ENCODE results near the gene ABHD6.
"Not testable (repeated sequence)": the region's sequence is repeated elsewhere in the genome, so short reads cannot be mapped to it uniquely, and the experiment has no call there.

The ABHD6 gene

DNA sequence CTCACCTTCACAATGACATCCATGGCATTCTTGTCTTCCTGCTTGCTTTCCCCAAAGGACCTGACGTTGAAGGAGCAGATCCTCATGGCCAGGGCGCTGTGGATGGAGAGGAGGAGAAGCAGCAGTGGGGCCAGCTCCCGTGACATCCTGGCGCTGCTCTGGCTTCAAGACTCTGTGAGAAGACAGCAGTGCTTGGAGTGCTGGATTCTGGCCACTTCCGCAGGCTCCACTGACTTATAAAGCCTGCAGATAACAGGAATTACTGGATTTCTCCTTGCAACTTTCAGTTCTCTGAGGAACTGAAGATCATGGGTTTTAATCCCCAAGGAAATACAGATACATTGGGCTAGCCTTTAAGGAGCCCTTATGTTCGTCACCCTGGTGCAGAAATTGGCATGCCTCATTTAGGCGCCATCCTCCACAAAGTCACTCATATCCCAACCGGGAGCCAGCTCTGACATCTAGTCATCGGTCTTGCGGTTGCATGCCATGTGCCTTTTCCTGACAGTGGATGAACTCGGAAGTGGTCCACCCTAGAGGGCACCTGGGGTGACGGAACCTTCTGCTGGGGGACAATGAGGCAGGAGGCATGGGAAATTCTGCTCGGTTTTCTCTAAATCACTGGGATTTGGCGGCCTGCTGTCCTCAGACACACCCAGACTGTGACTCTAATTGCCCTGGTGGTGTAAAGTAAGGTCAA is 26.7 kb upstream of the ABHD6 start, which contains the start of gene DNASE1L3:
TSS of gene DNASE1L3 (minus strand) at position 212 of the 700 bp plus-strand sequence. CDS start at position 146, 66 bp downstream.
- no peak for DNase-seq

DNA sequence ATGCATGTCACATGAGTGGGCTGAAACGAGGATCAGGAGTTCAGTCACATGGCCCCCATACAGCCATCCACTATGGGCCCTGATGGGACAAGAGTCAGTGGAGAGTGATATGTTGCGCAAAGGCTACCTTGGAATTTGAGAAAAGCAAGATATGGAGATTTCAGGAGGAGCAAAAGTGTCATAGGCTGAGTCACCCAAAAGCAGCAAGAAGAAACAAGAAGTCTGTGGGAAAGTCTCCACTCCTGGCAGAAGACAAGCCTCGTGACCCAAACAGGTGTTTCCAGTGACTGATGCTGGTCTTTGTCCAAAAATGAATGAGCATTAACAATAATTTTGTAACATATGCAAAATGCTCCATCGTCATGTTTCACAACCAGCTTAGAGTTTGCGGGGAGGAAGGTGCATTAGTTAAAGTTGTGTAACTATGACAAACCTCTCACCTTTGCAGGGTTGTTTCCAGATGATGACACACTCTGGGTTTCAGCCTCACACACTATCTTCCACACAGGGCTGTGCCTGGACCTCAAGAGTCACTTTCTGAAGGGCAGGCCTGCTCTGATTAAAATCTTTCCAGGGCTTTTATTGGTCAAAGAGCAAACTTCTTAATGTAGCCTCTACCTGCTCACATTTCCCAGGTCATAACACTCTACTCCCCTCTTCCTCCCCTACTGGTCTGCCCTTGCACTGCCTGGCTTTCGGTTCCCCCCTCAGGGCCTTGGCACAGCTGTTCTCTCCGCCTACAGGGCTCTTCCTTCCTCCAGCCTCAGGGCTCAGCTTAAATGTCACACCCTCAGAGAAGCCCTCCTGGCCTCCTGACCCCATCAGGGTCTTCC is 22.9 kb upstream of the ABHD6 start:
- DNase-seq, result no peak

DNA sequence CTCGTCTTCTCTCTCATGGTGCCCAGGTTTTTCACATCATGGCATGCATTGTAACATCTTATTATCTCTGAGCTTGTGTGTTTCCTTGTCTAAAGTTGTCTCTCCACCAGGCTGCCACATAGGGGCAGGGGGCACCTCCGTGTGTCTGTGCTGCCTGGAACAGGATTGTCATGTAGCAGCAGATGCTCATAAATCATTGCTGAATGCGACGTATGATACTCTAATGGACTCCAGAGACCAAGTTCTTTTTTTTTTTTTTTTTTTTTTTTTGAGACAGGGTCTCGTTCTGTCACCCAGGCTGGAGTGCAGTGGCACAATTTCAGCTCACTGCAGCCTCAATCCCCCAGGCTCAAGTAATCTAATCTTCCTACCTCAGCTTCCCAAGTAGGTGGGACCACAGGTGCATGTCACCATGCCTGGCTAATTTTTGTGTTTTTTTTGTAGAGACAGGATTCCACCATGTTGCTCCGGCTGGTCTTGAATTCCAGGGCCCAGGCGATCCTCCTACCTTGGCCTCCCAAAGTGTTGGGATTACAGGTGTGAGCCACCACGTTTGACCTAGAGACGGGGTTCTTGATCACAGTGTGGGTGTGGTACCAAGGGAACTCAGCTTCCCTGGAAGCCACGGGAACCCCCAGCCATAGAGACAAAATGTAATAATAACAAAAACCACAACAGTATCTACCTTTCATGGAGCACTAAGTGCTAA is 22.1 kb upstream of the ABHD6 start:
- no peak for DNase-seq

DNA sequence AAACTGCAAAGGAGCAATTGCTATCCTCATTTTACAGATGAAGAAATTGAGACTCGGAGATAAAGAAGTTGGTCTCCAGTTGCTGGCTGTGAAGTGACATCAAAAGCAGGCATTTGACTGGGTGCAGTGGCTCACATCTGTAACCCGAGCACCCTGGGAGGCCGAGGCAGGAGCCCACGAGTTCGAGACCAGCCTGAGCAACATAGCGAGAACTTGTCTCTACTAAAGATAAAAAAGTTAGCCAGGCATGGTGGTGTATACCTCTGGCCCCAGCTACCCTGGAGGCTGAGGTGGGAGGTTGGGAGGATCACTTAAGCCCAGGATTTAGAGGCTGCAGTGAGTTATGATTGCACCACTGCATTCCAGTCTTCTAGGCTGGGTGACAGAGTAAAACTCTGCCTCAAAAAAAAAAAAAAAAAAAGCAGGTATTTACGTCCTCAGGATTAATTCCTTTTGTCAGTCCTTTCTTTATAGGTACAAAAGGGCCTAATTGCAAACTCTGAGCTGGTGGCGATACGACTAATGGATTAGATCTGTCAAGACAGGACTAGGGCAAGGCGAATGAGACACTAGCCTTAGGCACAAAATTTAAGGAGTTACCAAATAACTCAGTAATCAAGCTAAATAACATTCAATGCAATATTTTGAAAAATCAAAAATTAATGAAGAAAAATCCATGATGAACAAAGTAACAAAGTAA is 20.9 kb upstream of the ABHD6 start:
- no peak for DNase-seq

DNA sequence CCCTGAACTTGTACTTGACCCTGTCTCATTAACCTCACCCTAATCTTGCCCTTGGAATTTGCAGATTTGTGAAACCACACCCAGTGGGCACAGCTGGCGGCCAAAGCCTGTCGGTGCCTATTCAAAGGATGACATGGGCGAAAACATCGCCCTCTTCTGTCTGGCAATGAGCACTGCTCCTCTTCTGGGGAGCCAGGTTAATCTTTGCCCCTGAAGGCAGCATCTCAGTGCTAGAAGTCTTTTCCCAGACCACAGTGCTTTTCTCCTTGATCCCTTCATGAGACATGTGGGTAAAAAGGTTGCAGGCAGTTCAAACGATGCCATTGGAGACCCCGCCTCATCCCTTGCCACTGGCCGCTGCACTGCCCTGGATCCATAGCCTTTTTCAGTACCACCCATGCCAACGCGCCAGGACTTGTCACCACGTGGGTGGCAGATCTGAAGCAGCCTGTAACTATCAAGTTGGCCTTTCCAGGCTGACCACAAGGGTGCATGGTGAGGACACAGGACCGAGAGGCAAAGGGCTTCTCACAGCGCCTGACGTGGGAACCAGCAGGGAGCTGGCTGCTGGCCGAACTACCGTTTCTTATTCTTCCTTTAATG is 20.3 kb upstream of the ABHD6 start:
- peak; percentile 67 for DNase-seq

- no peak for DNase-seq
Measured at GRCh38 chr3:58218904-58219303, 18.7 kb upstream of the ABHD6 start.

- DNase-seq, result no peak
Measured at GRCh38 chr3:58222161-58222724, 15.3 kb upstream of the ABHD6 start.

- DNase-seq, result no peak
Measured at GRCh38 chr3:58223855-58224254, 13.7 kb upstream of the ABHD6 start.

GRCh38 chr3:58227933-58228332 is 9.7 kb upstream of the ABHD6 start:
- DNase-seq, result not testable (repeated sequence)

DNA sequence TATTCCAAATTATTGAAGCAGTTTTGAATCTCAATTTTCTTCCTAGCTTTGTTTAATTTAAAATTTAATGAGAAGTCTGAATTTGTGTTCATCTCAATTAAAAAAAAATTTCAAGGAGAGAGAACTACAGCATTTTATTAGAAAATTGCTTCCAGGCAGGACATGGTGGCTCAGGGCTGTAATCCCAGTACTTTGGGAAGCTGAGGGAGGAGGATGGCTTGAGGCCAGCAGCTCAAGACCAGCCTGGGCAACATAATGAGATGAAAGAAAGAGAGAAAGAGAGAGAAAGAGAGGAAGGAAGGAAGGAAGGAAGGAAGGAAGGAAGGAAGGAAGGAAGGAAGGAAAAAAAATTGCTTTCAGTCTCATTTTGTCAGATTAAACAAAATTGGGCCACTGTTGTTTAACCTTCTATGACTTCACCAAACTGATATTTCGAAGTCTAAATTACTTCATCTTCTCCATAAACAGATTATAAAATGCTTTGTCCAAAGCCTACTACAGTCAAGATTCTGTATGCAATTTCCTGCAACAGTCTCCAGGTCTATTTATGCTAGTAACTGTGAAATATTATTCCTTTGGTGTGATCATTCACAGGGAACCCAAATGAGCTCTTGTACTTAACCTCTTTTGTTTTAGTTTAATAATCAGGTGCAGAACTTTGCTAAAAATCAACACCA is 6.6 kb upstream of the ABHD6 start:
- DNase-seq, result no peak

GRCh38 chr3:58231666-58232065 is 5.9 kb upstream of the ABHD6 start:
- no peak for DNase-seq

- no peak for DNase-seq
Measured at GRCh38 chr3:58234516-58234931, 3.1 kb upstream of the ABHD6 start.

DNA sequence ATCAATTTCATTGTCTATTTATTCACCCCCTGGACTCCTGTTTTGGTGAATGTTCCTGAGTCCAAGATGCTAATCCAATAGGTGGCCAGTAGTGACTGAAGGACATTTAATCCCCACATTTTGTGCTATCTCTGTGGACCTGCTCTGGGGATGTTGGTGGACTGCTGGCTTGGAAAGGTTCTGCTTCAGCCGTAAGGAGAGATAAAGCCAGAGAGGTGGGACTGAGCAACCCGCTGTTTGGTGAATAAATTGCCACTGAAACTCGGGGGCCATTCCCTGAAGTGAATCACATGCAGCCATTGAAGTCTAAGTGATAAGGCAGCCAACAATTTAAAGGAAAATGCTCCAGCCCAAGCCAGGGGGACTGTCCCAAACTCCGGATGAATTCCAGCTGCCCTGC is 1.6 kb upstream of the ABHD6 start:
- DNase-seq, result no peak

- no peak for DNase-seq
Measured at GRCh38 chr3:58236527-58237237, 910 bp upstream of the ABHD6 start.

GRCh38 chr3:58237941-58238681 is 519 bp downstream of the ABHD6 start:
- DNase-seq, result peak; percentile 63

DNA sequence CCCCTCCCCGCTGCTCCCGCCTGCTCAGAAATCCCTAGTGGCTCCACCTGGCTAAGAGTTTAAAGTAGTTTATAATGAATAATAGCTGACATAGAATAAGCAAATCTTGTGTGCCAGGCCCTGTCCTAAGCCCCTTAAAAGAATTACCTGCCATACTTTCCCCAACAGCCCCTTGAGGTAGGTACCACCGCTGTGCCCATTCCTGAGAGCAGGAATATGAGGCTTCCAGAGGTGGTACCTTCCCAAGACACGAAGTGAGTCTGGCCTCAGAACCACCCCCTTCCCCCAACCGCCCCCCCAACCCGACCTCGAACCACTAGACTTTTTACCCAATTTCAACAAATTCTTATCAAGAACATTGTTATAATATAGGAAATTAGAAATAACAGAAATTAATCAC is 1.2 kb downstream of the ABHD6 start:
- DNase-seq, result no peak

DNA sequence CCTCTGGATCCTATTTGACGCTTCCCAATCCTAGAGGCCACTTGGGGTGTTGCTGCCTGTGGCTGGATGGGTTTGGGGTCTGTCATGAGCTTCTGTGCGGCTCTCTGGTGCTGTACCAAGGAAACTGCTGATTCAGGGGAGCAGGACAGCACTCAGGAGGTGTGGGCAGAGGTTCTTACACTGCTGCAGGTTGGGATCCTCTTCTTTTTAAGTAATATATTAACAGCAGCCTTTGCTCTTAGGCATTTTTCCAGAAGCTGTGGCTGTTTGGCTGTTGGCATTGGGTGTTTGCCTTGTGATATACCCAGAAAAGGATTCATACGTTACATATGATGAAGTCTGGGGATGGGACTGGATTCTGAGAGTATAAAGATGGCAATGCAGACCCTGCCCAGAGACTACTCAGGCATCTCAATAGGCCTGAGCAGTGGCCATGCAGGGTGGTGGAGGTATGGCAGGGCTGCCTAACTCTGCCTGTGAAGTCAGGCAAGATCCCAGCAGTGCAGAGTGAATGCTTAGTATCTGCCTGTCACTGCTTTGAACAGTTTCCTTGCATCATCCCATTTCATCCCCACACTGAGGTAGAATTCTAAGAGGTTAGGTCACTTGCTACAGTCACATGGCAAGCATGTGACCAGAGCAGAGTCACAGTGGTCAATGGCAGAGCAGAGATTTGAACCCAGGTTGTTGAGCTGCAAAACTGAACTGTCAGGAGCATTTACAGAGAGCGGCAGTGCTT is 3.9 kb downstream of the ABHD6 start:
- no peak for DNase-seq

- DNase-seq, result no peak
Measured at GRCh38 chr3:58242340-58242739, 4.7 kb downstream of the ABHD6 start.

GRCh38 chr3:58242860-58243259 is 5.3 kb downstream of the ABHD6 start:
- DNase-seq, result not testable (repeated sequence)
